HG03103 (cell line): ENCODE results near the gene ATXN10.

Experiments used
- ATAC-seq: cut with Tn5 transposase; IDR thresholded peaks from one replicate; pipeline ENCODE4 v1.9.1; 2021; ENCODE audit warnings: low read depth; ENCODE audit not compliant: unreplicated experiment

Gene ATXN10

GRCh38 chr22:45843986-45844385, 172.4 kb downstream of the ATXN10 start:
- no peak for ATAC-seq

GRCh38 chr22:45845076-45845487, 173.4 kb downstream of the ATXN10 start:
- no peak for ATAC-seq

GRCh38 chr22:45846952-45847351, 175.3 kb downstream of the ATXN10 start:
- ATAC-seq: no peak

- ATAC-seq: no peak
Observed at GRCh38 chr22:45848904-45849303, 177.3 kb downstream of the ATXN10 start.

GRCh38 chr22:45852826-45853225, 181.2 kb downstream of the ATXN10 start:
- no peak for ATAC-seq

GRCh38 chr22:45855961-45856360, 184.3 kb downstream of the ATXN10 start:
- ATAC-seq: no peak

- no peak for ATAC-seq
Observed at GRCh38 chr22:45857519-45857918, 185.9 kb downstream of the ATXN10 start.

- no peak for ATAC-seq
Observed at GRCh38 chr22:45859231-45860161, 187.9 kb downstream of the ATXN10 start.

- ATAC-seq: no peak
Observed at GRCh38 chr22:45860201-45860600, 188.6 kb downstream of the ATXN10 start.

- no peak for ATAC-seq
Observed at GRCh38 chr22:45861259-45861658, 189.6 kb downstream of the ATXN10 start.

GRCh38 chr22:45863981-45864751, 192.5 kb downstream of the ATXN10 start:
- no peak for ATAC-seq

- ATAC-seq: no peak
Observed at GRCh38 chr22:45864959-45865476, 193.4 kb downstream of the ATXN10 start.

GRCh38 chr22:45865561-45866125, 194.0 kb downstream of the ATXN10 start:
- no peak for ATAC-seq

- ATAC-seq: no peak
Observed at GRCh38 chr22:45866126-45866645, 194.6 kb downstream of the ATXN10 start.

- ATAC-seq: no peak
Observed at GRCh38 chr22:45866646-45867117, 195.0 kb downstream of the ATXN10 start.

GRCh38 chr22:45867118-45867905, 195.7 kb downstream of the ATXN10 start:
- no peak for ATAC-seq

- no peak for ATAC-seq
Observed at GRCh38 chr22:45867906-45868555, 196.4 kb downstream of the ATXN10 start.

GRCh38 chr22:45868571-45869339, 197.1 kb downstream of the ATXN10 start:
- no peak for ATAC-seq
